Left ventricle myocardium superior (tissue), 1 donor: ENCODE measurements around the gene CCDC174. TPM values are rescaled to one million over a fixed set of nuclear protein-coding genes. Genes with fewer than 3 reads are reported as not detected.

Source experiments
- ATAC-seq: fragments of 200-7000 bp; cut with Tn5 transposase; one replicate; pipeline ENCODE4 v1.9.1; 2020; ENCODE audit warnings: mild to moderate bottlenecking, moderate library complexity
- DNase-seq: peaks from one replicate; pipeline ENCODE4 v3.0.0-alpha.2; 2020
- intact Hi-C: fragments of 100-400 bp; cut with micrococcal nuclease; formaldehyde crosslinking; loops from one replicate; pipeline ENCODE4 v1.11.0; 2022
- total RNA-seq: library from RNA; stranded (reverse); fragmentation: NEBNext Ultra II Directional; extraction: Animal tissue kit (Norgen Biotek cat#: 25700); gene quantifications from one replicate; pipeline ENCODE4 v1.2.1, GENCODE V29; 2021
- donor health status: DM: no; HTN: yes; CAD: no; lungs with severe emphysema.

The CCDC174 gene
- total RNA-seq, 1 donor from 2014 or later = 10.7 TPM

DNA sequence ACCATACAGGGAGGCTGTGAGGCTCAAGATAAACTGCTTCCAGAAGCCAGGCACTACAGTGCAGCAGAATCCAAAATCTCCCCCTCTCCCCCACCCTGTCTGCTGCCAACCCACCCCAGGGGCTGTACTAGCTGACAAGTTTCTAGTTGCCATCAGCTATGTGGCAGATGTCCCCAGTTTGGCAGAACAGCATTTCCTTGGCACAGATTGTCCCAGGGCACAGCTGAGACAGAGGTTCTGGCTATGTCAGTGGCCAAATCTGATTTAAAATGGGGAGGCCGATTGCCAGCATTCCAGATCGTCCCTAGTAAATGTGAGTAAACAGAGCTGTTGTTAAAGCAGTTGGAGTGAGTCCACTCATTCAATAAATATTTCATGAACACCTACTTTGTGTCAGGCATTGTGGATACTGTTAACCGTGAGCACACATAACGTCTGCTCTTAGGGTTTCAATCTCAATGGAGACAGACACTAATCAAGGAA lies 28.0 kb upstream of the CCDC174 start:
- intact Hi-C loops = no loop called here
- ATAC-seq (peak; percentile 80), DNase-seq (no peak)

GRCh38 chr3:14624498-14624897 lies 27.1 kb upstream of the CCDC174 start:
- peak; percentile 69 for ATAC-seq
- intact Hi-C loops = no loop called here
- DNase-seq = no peak

DNA sequence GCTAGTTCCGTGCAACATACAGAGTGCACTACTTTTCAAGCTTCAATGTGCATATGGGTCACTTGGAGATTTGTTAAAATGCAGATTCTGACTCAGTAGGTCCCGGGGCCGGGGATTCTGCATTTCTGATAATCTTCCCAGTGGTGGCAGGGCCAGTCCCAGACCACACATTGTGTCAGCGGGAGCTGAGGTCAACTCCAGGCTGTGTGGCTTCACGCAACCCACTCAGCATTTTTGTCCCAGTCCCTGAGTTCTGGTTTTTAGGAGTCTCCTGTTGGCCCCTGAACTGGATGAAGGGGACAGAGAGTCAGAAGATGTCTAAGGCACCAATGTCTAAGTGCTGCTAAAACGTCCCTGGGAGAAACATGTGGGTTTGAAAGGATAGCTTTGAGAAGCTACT lies 26.1 kb upstream of the CCDC174 start:
- intact Hi-C loops = no loop called here

GRCh38 chr3:14627815-14628214 lies 23.7 kb upstream of the CCDC174 start:
- intact Hi-C loops = no loop called here
- ATAC-seq (no peak), DNase-seq (no peak)

More for the DNA sequence above, 26.1 kb upstream of the CCDC174 start:
- no peak for DNase-seq
- no peak for ATAC-seq

DNA sequence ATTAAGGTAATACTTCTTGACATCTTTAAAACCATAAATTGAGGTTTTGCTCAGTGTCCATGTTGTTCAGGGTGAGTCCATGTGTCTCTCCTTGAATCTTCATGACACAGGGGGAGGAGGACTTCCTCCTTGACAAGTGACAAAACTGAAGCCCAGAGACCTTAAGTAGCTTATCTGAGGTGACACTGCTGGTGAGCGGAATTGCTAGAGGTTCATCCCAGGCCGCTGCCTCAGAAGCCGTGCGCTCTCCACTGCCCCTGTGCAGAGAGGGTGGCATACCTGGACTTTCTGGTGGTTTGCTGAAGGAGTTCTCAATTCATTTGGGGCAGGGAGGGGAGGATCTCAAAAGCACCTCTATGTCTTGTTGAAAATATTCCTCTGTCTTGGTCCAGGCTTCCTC lies 23.2 kb upstream of the CCDC174 start:
- DNase-seq (no peak), ATAC-seq (no peak)
- intact Hi-C loops = no loop called here

GRCh38 chr3:14630404-14631100 lies 21.0 kb upstream of the CCDC174 start:
- ATAC-seq = no peak
- DNase-seq = no peak
- intact Hi-C loops = no loop called here

- DNase-seq (no peak), ATAC-seq (no peak)
- intact Hi-C loops = no loop called here
These were observed 20.5 kb upstream of the CCDC174 start for GRCh38 chr3:14631101-14631497.

- ATAC-seq (no peak), DNase-seq (no peak)
- intact Hi-C loops = no loop called here
These were observed 19.7 kb upstream of the CCDC174 start for GRCh38 chr3:14631687-14632441.

GRCh38 chr3:14632442-14632930 lies 19.1 kb upstream of the CCDC174 start:
- DNase-seq (no peak), ATAC-seq (no peak)
- intact Hi-C loops = no loop called here

GRCh38 chr3:14633417-14633816 lies 18.1 kb upstream of the CCDC174 start:
- intact Hi-C loops = no loop called here
- DNase-seq (no peak), ATAC-seq (no peak)

DNA sequence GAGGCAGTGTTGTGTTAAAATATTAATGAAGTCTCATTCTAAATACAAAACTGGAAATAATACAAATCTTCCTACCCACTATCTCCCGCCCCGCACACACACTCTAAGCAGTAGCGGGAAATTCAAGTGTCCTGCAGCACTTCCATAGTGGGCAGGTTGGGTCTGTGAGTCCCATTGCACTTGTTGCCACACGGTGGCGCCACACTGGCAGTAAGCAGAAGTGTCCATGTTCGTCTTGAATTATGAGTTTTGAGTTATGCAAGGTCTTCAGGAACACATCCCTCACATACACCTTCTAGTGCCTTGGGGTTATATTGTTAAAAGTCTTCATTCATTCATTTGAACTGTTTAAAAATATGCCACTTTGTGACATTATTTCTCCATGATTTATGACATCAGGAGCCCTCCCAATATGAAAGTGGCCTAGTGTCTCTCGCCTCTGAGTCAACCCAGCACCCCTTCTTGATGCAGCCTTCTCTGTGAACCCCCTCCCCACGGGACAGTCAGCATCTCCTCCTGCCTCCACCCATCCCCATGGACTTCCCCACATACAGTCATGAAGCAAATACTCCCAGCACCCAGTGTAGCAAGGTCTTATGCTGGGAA lies 17.6 kb upstream of the CCDC174 start:
- intact Hi-C loops = no loop called here
- DNase-seq (peak; percentile 77), ATAC-seq (peak; percentile 77)

DNA sequence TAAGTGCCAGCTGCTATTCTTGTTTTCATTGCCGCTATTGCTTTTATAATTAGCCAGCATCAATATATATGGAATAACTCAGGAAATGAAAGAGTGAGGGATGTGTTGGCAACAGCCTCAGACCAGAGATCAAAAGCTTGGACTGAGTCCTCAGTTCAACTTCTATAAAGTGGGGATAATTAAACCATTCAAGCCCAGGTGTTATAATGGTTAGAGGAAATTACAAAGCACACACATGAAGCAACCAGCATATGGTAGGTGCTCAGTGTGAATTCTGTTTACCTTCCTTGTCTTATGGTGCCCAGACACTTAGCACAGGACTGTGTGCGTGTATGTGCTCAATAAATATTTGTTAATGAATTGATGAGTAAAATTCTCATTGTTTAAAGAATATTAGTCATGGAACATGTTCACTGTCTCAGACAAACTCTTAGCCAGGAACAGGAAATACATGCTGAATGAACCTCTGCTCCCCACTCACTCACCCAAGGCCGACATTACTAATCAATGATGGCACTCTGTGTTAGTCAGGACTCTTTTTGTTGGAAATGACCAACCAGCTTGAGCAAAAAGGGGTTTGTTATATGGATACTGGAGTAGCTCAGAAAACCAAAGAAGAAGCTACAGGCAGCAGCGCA lies 16.7 kb upstream of the CCDC174 start:
- no peak for DNase-seq
- intact Hi-C loops = no loop called here
- ATAC-seq = no peak

- intact Hi-C loops = no loop called here
- DNase-seq = no peak
- no peak for ATAC-seq
These were observed 15.0 kb upstream of the CCDC174 start for GRCh38 chr3:14636496-14637087.

DNA sequence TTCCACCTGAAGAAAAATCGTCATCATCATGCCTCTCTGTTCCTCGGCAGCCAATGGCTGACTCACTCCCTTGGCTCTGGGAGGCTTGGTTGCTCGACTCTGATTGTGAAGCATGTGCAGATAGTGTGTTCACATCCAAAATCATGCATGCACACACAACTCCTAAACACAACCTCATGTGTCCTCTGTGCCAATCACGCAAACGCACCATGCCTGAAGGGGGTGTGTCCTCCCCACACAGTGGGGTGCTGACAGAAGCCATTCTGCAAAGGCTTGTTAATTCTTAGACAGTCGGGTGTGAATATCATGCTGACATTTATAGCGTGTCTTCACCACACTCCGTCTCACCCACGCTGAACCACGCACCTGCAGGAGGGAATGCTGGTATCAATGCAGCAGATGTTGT lies 11.4 kb upstream of the CCDC174 start:
- intact Hi-C loops = no loop called here
- ATAC-seq (no peak), DNase-seq (no peak)

GRCh38 chr3:14640734-14641133 lies 10.8 kb upstream of the CCDC174 start:
- intact Hi-C loops = no loop called here
- no peak for ATAC-seq
- no peak for DNase-seq

GRCh38 chr3:14641346-14641745 lies 10.2 kb upstream of the CCDC174 start:
- DNase-seq (no peak), ATAC-seq (no peak)
- intact Hi-C loops = no loop called here

DNA sequence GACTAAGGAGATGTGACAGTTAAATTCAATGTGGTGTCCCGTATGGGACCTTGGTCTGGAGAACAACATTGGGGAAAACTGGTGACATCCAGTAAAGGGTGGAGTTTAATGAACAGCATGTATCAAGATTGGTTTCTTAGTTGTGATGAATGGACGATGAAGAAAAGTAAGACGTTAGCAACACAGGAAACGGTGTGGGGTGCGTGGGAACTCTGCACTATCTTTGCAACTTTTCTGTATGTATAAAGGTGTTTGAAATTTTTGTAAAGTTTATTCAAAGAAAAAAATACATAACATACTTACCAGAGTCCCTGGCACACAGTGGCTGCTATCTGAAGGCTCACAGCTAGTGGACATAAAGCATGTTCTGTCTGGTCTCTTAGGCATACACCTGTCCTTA lies 6.1 kb upstream of the CCDC174 start:
- ATAC-seq (no peak), DNase-seq (no peak)
- intact Hi-C loops = no loop called here

DNA sequence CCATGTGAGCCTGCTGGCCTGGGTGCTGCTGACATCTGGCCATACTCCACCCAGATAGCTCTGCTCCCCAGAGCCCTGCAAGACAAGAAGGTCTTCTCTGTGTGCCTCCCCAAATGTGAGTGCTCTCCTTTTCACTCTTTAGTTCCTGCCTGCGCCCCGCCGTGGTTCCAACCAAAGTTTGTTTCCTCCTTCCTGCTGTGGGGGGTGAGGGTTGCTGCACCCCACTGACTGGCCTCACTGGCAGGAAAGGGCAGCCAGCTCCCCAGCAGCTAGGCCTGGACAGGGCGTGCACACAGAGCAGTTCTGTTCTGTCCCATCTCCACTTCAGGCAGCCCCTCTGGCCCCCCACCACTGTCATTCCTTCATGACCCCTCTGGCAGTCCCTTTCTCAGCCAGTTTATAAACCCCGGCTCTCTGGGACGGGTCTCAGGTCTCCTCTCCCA lies 5.4 kb upstream of the CCDC174 start:
- intact Hi-C loops = no loop called here
- no peak for DNase-seq
- ATAC-seq = no peak
